Activated CD4-positive, alpha-beta T cell treated with anti-CD3 and anti-CD28 coated beads, Interleukin-2, Interleukin-6, amounts not matched to agents 100 ng/mL and 50 ng/mL, durations not matched to agents 16 hours and 8 hours (primary cell): Measurements from ENCODE around the gene ELP1.
A peak's percentile ranks its signal among the peaks of the same experiment; 100 is the strongest.
"Not testable (repeated sequence)": the region's sequence is repeated elsewhere in the genome, so short reads cannot be mapped to it uniquely, and the experiment has no call there.

Source experiments
- DNase-seq: peaks from one replicate; pipeline ENCODE4 v3.0.0-alpha.2; 2020

The ELP1 gene

DNA sequence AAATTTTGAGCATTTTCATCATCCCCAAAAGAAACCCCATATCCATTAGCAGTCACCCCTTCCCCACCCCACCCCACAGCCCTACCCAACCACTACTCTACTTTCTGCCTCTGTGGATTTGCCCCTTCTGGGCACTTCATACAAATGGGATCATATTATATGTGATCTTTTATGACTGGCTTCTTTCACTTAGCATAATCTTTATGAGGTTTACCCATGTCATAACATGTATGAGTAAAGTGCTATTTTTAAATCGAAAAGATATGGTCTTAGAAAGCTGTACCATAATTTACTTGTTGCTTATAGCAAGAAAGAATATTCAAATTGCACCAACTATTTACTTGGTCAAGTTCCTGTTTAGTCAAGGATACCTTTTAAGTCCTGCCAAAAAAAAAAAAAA is 12.7 kb downstream of the ELP1 start:
- DNase-seq = no peak

DNA sequence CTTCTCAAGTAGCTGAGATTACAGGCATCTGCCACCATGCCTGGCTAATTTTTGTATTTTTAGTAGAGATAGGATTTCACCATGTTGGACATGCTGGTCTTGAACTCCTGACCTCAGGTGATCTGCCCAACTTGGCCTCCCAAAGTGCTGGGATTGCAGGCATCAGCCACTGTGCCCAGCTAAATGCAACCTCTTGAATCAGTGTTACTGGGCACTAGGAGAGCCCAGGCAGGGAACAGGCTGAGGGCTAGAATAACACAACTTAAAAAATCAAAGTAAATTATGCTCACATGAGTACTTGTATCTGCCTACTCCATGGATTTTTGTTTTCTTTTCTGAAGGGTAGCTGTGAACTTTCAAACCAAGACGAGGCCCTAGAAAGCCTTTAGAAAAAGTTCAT is 13.5 kb downstream of the ELP1 start:
- DNase-seq = not testable (repeated sequence)

DNA sequence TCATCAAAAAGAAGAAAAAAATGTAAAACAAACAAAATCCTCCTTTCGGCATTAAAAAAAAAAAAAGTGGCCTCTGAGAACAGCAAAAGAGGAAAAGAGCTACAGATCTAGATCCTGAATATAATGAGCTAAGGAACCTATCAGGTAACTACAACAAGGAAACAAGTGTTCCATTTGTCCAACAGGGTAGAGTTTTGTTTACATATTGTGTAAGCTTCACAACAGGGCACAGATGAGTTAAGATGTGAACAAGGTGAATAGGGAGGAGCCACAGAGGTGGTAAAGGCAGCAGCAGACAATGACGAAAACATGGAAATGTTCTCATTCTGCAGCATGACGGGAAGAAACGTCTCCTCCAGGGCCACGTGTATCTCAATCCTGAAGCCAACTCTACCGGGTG is 14.4 kb downstream of the ELP1 start:
- DNase-seq = no peak

DNA sequence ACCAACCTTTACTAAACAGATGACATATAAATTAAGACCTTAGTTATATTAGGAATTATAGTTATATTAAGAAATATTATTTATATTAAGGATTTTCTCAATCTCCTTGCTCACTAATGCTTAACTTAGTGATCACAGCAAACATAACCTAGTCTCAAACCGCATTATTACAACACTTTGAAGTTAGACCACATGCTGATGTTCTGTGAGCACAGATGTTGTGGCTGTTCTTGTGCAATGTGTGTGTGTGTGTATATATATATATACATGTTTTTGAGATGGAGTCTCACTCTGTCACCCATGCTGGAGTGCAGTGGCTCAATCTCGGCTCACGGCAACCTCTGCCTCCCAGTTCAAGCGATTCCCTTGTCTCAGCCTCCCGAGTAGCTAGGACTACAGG is 20.5 kb downstream of the ELP1 start:
- DNase-seq = no peak

DNA sequence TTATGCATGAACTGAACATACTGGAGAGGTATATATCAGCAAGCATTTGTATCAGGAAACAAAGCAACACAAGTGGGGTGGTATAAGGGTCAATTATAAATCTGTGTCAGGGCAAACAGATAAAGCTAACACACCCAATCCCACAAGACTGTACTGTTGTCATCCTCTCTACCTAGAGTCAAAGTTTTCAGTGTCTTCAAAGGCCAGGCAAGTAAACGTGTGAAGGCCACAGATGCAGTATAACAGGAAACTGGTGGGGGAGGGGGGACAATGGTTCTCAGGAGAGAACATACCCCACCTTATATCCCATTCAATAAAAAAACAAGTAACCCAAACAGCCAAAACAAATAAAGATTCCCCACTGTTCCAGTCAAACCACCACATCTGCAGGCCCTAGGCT is 22.1 kb downstream of the ELP1 start:
- DNase-seq = no peak

DNA sequence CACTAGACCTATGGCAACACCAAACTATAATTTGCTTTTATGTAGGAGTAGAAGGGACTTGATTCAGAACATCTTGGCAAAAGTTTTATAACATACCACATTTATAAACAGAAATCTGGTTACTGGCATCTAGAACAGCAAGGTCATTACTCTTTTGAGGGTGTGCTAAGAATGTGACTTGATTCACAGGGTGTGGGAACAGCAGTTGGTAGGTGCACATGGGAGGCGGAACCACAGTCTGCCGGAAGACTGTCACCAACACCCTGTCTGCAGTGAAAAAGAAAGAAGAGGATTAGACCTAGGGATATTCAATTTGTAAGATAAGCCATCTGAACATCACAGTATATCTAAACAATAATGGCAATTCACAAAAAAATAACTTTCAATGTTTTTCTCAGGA is 23.0 kb downstream of the ELP1 start:
- DNase-seq = no peak

DNA sequence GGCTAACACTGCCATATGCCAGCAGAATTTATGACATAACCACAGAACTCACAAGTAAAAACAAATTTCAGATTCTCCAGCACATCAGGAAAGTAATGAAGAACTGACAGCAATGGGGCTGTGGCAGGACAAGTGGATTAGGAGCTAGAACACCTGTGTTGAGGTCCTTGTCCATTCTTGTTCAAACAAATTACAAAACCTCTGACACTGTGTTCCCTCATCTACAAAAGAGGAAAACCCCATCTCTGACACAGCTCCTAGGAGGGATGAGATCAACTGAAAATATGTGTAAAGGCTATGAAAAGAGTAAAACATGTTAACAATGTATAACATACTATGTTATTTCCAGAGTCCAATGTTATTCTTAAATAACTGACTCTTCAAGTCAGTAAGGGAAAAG is 23.5 kb downstream of the ELP1 start:
- no peak for DNase-seq

DNA sequence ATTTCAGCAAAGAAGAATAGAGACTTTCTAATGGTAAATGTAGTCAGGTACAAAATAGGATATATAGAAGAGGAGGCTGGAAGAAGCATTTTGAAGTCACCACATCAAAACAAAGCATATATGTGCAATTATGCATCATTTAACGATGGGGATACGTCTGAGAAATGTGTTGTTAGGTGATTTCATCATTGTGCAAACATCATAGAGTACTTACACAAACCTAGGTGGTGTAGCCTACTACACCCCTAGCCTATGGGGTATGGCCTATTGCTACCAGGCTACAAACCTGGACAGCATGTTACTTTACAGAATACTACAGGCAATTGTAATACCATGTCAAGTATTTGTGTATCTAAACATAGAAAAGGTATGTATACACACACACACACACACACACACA is 28.4 kb downstream of the ELP1 start:
- DNase-seq = no peak

DNA sequence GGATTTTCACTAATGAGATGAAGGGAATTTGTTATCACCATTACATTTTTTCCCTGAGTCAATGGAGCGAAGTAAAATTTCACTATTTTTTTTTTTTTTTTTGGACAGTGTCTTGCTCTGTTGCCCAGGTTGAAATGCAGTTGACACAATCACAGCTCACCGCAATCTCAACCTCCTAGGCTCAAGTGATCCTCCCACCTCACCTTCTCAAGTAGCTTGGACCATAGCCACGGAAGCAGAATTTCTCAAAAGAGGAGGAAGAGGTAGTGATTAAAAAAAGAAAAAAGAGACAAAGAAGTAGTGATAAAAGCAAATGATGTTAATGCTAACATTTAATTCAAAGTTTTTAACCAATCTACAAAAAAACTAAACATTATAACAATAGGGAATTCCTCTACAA is 29.8 kb downstream of the ELP1 start:
- DNase-seq = no peak

DNA sequence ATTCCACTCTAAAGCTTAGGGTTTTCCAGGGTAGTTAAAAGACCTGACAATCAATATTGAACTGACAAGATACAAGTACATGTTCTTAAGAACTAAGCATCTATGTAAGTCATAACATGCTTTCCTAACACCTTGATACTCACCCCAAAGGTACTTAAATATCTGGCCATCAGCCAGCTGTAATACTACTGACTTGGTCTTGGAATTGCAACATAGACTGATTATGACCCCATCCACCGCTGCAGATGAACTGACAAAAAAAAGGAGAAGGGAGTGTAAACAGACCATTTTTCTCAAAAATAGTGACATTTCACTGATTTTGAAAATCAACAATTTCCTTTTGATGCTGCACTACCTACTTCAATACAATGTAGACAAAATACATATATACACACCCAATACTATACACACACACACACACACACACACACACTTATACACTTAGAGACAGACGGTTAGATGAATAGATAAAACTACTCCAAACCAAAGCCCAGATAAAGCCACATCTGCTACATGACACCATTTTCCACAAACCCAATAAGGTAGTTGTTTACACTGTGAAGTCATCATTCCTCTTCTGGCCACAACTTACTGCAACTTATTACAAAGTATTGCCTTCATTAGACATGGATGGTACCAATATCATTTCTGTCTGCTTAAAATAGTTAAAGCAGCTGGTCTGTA is 30.4 kb downstream of the ELP1 start:
- DNase-seq = no peak

DNA sequence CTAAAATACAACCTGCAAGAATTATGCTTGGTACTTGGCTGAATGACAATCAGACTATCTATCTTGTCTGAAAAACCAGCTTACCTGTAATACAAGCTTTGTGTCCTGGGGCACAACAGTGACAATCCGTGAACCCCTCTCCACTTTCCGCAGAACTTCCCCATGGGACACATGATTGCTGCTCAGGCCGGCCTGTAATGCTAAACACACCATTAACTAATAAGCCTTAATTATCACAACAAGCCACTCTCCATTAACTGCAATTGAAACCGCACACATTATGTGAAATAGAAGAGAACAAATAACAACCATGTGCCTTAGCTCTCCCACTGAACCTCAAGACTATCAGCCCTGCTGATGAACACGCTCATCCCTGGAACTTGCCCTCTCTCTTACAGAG is 33.7 kb downstream of the ELP1 start:
- DNase-seq = no peak

DNA sequence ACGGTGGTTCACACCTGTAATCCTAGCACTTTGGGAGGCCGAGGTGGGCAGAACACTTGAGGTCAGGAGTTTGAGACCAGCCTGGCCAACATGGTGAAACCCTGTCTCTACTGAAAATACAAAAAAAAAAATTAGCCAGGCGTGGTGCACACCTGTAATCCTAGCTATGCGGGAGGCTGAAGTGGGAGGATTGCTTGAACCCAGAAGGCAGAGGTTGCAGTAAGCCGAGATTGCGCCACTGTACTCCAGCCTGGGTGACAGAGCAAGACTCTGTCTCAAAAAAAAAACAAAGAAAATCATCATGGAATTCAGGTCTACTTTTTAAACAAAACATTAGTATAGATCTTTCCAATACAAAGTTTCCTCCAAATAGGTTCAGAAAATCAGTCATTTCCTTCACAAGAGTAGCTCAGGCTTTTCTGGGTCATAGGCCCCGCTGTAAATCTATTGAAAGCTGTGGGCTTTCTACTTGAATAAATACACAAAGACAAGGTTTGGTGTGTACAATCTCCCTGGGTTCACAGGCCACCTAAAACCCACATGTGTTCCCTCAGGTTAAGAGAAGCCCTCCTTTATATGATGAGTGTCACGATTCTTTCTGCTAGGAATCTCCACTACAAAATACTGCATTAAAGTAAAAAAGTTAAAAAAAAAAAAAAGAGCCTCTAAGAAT is 34.8 kb downstream of the ELP1 start:
- DNase-seq = not testable (repeated sequence)

DNA sequence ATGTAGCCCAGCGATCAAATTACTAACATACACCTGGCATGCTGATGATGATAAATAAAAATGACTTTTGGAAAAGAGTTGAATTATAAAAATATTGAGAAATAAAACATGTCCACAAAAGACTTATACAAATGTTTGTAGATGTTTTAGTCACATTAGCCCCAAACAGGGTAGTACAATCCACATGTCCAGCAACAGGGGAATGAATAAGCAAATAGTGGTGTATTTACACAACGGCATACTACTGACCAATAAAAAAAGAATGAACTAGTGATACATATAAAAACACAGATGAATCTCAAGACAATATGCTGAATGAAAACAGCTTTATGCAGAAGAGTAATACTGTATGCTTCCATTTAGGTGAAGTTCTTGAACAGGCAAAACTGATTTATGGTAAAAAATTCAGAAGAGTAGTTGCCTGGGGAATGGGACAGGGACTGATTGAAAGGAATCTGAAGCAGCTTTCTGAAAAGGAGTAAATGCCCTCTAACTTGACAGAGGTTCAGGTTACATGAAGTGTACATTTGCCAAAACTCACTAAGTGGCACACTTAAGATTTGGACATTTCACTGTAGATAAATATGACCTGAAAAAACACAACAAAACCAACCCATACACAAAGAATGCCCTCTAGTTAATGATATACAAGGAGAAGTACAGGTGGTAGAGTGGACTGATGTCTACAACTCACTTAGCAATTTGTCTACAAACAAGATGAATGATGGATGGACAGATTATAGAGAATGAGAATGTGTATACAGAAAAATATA is 36.4 kb downstream of the ELP1 start:
- DNase-seq = no peak

DNA sequence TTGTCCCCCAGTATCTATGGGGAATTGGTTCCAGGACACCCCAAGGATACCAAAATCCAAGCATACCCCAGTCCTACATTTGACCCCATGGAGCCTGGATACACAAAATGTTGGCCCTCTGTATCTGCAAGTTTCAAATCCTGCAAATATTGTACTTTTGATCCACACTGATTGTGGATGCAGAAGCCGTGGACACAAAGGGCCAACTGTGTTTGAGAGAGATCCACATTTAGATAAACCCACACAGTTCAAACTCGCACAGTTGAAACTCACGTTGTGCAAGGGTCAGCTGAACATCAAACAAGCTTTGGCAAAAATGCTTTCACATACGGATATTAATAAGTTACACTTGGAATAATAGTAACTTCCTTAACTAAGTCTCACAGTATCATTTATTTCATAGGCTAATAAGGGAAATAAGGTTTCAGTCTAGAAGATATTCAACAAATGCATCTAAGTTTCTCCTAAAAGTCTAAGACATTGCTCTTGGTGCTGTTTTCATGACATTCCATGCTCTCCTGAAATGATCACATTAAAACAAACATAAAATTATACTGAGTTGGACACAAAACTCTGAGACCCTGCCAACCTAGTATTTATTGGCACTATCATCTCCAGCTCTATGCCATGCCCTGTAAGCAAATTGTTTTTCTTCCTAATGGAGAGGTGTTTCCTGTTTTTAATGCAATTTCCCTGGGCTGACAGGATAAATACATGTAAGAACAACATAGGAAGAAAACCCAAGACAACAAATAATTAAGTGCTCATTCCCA is 39.5 kb downstream of the ELP1 start:
- DNase-seq = no peak

DNA sequence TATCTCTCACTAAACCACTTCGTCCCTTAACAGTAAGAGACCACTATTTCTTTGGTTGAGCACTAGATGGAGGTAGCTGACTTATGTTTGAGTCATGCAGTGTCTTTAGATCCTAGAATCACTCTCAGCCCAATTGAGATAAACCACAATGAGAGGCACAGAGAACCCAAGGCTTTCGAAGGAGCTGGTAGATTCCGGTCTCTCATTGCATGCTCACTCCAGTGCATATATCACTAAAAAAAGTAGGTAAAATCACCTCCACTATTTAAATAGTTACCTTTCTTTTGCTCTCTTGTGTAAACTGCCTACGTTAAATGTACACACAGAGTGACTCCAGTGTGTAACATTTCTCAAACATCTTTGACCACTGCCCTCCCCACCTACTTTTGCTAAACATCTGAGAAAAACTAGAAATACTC is 44.3 kb downstream of the ELP1 start:
- DNase-seq = no peak

DNA sequence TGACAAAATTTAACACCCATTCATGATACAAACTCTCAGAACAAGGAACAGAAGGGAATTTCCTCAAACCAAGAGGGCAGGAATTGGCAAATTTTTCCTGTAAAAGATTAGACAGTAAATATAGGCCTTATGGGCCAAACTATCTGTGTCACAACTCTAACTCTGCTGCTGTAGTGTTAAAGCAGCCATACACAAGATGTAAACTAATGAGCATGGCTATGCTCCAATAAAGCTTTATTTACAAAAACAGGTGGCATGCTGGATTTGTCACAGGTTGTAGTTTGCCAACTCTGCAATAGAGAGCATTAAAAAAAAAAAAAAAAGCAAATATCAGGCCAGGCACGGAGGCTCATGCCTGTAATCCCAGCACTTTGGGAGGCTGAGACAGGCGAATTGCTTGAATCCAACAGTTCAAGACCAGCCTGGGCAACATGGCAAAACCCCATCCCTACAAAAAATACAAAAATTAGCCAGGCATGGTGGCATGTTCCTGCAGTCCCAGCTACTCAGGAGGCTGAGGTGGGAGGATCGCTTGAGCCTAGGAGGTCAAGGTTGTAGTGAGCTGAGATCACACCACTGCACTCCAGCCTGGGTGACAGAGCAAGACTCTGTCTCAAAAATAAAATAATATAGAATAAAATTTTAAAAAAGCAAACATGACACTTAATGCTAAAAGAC is 47.2 kb downstream of the ELP1 start:
- not testable (repeated sequence) for DNase-seq

DNA sequence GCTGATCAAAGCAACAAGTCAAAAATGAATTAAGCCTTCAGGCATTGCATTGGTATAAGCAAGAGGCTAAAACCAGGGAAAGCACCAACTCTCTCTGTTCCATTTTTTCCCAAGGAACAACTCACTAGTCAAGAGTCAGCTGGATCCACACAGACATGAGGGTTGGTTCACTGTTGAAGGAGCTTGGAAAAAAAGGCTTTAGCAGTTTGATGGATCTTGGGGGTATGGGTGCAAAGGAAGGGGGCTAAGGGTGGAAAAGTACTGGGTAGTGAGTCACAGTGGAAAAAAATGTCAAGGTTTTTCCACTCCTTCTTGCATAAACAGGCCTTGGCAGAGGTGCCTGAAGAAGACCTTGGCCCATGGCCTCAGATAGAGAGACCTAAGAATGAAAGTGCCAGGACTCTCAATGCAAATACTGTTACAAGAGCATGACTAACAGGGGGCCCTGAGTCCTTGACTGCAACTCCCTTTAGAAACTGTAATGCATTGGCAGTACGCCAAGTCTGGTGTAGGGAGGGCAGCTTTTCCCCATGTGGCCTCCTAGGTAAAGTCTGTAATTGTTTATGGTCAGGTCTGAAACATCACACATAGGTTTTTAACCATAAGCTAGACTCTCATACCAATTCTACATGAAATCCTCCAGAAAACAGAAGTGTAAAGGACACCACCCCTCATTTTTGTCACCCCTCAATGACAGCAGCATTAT is 48.1 kb downstream of the ELP1 start:
- peak; percentile 57 for DNase-seq

DNA sequence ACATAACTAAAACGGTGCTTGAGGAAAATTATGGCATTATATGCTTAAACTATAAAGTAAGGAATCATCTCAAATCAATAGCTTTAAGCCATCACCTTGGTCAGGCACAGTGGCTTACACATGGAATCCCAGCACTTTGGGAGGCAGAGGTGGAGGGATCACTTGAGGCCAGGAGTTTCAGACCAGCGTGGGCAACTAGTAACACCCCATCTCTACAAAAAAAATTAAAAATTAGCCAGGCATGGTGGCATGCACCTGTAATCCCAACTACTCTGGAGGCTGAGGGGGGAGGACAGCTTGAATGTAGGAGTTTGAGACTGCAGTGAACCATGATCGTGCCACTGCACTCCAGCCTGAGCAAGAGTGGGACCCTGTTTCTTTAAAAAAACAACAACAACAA is 49.2 kb downstream of the ELP1 start:
- DNase-seq = no peak

DNA sequence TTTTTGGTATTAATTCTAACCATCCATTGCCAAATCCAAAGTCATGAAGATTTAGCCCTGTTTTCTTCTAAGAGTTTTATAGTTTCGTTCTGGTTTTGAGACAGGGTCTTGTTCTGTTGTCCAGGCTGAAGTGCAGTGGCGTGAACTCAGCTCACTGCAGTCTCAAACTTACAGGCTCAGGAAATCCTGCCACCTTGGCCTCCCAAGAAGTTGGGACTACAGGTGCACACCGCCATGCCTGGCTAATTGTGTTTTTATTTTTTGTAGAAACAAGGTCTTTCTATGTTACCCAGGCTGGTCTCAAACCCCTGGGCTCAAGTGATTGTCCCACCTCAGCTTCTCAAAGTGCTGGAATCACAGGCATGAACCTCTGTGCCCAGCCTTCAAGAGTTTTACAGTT is 50.8 kb downstream of the ELP1 start:
- DNase-seq = no peak

DNA sequence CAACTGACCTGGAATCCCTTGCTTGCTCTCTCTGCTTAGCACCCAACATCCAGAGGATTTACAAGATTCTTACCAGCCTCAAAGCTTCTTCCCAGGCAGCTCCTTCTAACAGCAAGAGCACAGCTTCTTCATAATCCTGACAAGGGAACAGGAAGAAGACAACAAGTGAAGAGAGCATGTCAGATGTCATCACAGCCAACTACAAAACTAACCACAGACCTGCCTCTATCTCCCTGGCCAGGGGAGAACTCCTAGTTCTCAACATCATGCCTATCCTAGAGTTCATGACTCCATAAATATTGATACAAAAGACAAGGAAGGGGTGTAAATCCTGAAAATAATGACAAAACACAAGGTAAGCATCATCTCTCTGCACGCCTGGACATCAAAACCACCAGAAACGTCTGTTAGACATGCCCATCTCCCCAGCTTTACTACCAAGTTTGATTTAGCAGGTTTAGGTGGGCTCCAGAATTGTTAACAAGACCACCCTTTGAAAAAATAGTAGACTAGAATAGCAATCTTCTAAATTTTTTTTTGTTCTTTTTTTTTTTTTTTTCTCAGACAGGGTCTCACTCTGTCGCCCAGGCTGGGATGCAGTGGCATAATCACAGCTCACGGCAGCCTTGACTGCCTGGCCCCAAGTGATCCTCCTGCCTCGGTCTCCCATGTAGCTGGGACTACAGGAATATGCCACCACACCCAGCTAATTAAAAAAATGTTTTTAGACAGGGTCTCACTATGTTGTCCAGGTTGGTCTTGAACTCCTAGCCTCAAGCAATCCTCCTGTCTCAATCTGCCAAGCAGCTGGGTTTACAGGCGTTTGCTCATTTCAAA is 51.7 kb downstream of the ELP1 start:
- no peak for DNase-seq

DNA sequence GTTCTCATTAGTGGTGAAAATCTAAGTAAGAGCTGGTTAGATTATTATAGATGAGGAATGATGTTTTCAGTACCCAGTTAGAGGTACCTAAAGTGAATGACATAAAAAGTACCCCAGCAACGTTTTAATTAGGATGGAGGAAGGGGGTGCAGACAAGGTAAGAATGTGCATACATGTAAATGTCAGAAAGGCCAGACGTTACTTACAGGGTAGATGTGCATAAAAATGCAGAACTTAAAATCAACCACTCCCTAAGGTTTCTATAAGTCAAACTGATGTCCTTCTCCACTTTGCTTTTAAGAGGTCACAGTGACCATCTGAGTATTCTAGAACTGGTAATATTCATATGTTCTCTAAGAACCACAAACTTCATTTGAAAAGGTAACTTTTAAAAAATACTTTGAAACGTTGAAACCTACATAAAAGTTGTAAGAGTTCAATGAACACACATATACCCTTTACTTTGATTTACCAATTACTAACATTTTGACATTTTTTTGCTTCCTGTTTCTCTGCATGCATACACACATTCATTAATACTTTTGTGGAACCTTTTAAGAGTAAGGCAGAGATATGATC is 53.1 kb downstream of the ELP1 start:
- DNase-seq = no peak
